Fibroblast of gingiva (primary cell): ENCODE data around the gene EPO.
"Not testable (repeated sequence)": the region's sequence is repeated elsewhere in the genome, so short reads cannot be mapped to it uniquely, and the experiment has no call there.

Source experiments
- DNase-seq: peaks from one replicate; pipeline ENCODE4 v3.0.0-alpha.2; 2011; ENCODE audit warnings: low read depth

The EPO gene

GRCh38 chr7:100705320-100705752, 14.9 kb upstream of the EPO start:
- DNase-seq, result peak; percentile 48

- peak; percentile 97 for DNase-seq
Measured at GRCh38 chr7:100705753-100706671, 14.3 kb upstream of the EPO start, which contains the start of gene POP7. Gene POP7, plus strand, starts transcription at chr7:100706121. Its CDS starts 710 bp downstream, at chr7:100706831.

DNA sequence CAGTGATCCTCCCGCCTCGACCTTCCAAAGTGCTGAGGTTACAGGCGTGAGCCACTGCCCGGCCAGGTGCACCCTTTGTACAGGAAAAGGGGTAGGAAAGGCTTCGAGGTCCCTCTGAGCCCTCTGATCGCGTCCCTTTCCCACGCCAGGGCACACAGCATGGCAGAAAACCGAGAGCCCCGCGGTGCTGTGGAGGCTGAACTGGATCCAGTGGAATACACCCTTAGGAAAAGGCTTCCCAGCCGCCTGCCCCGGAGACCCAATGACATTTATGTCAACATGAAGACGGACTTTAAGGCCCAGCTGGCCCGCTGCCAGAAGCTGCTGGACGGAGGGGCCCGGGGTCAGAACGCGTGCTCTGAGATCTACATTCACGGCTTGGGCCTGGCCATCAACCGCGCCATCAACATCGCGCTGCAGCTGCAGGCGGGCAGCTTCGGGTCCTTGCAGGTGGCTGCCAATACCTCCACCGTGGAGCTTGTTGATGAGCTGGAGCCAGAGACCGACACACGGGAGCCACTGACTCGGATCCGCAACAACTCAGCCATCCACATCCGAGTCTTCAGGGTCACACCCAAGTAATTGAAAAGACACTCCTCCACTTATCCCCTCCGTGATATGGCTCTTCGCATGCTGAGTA, 13.5 kb upstream of the EPO start:
- DNase-seq, result no peak

DNA sequence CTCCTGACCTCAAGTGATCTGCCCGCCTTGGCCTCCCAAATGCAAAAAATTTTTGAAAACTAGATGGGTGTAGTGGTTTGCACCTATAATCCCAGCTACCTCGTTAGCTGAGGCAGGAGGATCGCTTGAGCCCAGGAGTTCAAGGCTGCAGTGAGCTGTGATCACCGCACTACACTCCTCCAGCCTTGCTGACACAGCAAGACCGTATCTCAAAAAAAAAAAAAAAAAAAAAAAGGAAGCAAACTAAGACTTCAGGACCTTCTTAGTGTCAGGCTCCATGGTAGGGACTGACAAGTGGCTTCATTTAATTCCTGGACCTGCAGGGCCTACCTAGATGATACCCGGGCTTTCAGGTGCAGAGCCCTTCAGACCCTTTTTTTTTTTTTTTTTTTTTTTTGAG, 11.9 kb upstream of the EPO start:
- DNase-seq, result no peak

GRCh38 chr7:100710452-100710851, 9.8 kb upstream of the EPO start:
- no peak for DNase-seq

GRCh38 chr7:100711369-100711768, 8.9 kb upstream of the EPO start:
- peak; percentile 27 for DNase-seq

- no peak for DNase-seq
Measured at GRCh38 chr7:100714725-100715124, 5.5 kb upstream of the EPO start.

DNA sequence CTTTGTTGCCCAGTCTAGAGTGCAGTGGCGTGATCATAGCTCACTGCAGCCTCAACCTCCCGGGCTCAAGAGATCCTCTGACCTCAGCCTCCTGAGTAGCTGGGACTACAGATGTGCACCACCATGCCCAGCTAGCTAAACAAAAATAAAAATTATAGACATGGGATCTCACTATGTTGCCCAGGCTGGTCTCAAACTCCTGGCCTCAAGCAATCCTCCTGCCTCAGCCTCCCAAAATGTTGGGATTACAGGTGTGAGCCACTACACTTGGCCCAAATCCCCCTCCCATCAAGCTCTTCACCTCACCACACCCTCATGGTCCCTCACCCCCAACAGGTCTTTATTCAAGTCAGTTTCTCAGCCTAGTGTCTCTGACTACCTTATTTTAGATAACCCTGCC, 3.2 kb upstream of the EPO start:
- not testable (repeated sequence) for DNase-seq

GRCh38 chr7:100719523-100720278, 567 bp upstream of the EPO start:
- peak; percentile 54 for DNase-seq

- DNase-seq, result no peak
Measured at GRCh38 chr7:100720671-100721504, 620 bp downstream of the EPO start.

GRCh38 chr7:100721505-100721812, 1.2 kb downstream of the EPO start:
- no peak for DNase-seq

GRCh38 chr7:100722480-100723212, 2.4 kb downstream of the EPO start:
- DNase-seq, result no peak

DNA sequence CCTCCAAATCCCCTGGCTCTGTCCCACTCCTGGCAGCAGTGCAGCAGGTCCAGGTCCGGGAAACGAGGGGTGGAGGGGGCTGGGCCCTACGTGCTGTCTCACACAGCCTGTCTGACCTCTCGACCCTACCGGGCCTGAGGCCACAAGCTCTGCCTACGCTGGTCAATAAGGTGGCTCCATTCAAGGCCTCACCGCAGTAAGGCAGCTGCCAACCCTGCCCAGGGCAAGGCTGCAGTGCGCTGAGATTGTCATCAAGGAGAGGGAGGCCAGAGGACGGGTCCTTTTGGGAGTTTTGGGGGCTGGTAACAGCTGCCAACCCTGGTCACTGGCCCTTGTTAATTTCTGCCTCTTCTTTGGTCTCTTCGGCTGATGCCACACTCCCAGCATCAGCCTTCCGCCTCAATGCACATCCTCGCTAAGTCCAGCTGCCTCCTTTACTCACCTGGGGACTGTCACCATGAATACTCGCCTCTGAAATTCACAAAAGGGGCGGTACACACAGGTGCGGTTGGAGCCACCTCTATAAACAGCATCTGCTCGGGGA, 3.5 kb downstream of the EPO start:
- DNase-seq, result no peak

DNA sequence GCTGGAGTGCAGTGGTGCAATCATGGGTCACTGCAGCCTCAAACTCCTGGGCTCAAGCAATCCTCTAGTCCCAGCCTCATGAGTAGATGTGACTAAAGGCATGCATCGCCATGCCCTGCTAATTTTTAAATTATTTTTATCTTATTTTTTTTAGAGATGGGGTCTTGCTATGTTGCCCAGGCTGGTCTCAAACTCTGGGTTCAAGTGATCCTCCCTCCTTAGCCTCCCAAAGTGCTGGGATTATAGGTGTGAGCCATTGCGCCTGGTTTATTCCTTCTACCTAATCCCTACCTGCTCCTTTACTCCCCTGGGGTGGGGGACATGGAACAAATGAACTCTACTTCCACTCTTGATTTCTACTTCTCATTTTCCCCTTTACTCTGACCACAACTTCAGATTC, 4.1 kb downstream of the EPO start:
- DNase-seq, result not testable (repeated sequence)

GRCh38 chr7:100726996-100727761, 6.9 kb downstream of the EPO start:
- DNase-seq, result peak; percentile 89

- DNase-seq, result no peak
Measured at GRCh38 chr7:100728196-100728595, 7.9 kb downstream of the EPO start.

DNA sequence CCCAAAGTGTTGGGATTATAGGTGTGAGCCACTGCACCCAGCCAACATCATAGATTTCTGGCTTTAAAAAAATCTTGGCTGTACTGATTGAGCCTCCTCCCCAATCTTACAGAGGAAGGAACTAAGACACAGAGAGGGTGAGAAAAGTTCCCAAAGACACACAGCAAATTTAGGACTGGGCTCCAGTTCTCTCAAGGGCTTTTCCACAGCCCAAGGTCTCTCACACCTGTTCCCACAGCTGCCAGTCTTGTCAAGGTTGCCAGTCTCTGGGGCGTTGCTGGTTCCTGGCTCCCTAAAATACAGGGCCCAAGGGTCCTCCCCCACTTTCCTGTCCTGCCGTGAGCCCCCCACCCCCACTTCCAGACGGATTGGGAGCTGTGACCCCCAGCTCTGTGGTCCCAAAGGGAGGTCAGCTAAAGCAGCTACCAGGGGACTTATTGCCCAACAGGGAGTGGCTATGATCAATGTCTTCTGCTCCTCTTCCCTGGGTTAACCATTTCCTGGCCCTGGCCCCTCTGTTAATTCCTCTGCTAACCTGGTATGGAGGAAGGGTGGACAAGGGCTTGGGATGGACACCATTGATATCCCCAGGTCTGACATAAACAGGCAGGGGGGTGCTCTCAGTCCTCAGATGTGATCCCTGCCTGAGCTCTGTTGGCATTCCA, 10.0 kb downstream of the EPO start:
- DNase-seq, result no peak

GRCh38 chr7:100731937-100732636, 11.8 kb downstream of the EPO start:
- no peak for DNase-seq

GRCh38 chr7:100735730-100736129, 15.5 kb downstream of the EPO start:
- DNase-seq, result no peak
